HepG2 (cell line): ENCODE measurements around the gene PTCH1. TPM values are rescaled to one million over a fixed set of nuclear protein-coding genes. Genes with fewer than 3 reads are reported as not detected.

ENCODE experiments used
- ATAC-seq: fragments of 200-7000 bp; cut with Tn5 transposase; 3 replicates; pipeline ENCODE4 v1.9.1; 2020; ENCODE audit warnings: mild to moderate bottlenecking, moderate library complexity
- BruUV-seq: library from RNA; stranded (reverse); fragments of 400-500 nt; replicated peaks from 2 replicates; lab custom pipeline; 2021; lab: Mats Ljungman, UMichigan
- CTCF ChIA-PET: fragments of 300-600 bp; formaldehyde crosslinking; extraction: SDS; loops from one replicate; lab custom pipeline; 2021; ENCODE audit warnings: low total read pairs, inconsistent platforms, low intra/inter-chr PET ratio; lab: Yijun Ruan, JAX
- POLR2A ChIA-PET: fragments of 350-600 bp; sonication (Branson Sonifier 250); formaldehyde crosslinking; loops from one replicate; lab custom pipeline; 2020; ENCODE audit warnings: antibody characterized with exemption, inconsistent platforms; lab: Yijun Ruan, JAX
- DNase-seq: peaks from one replicate; pipeline ENCODE4 v3.0.0-alpha.2; 2015; ENCODE audit warnings: low spot score
- FAIRE-seq: peaks from 3 replicates; lab custom pipeline; 2011; peaks lifted over from hg19 to GRCh38; lab: Jason Lieb, UNC
- H2AFZ ChIP-seq: one replicate; pipeline ENCODE4 v1.6.1; 2011; ENCODE audit warnings: low read length, inconsistent platforms
- H3K27ac ChIP-seq: fragments of 300-600 bp; 3 replicates; pipeline ENCODE4 v1.8.0; 2011; ENCODE audit warnings: mixed run types, mild to moderate bottlenecking, mixed read lengths, low read length, inconsistent platforms; ENCODE audit not compliant: insufficient read depth; ENCODE audit errors: extremely low read length
- H3K27me3 ChIP-seq, 2 experiments: fragments of 200-600 bp in 1 of 2; 2 replicates in 1 of 2; 3 replicates in 1 of 2; pipeline versions ENCODE4 v1.6.0 to v1.8.0; 2011; ENCODE audit warnings: low read length in 2 of 2, mild to moderate bottlenecking in 2 of 2, moderate library complexity in 2 of 2, inconsistent platforms in 1 of 2; ENCODE audit not compliant: insufficient read depth in 2 of 2, control insufficient read depth in 1 of 2
- H3K36me3 ChIP-seq, 2 experiments: fragments of 200-600 bp in 1 of 2; replicated peaks in 1 of 2; 2 replicates in 1 of 2; 3 replicates in 1 of 2; pipeline versions ENCODE4 v1.5.1 to v1.8.0; 2011; ENCODE audit warnings: low read length in 2 of 2, inconsistent platforms in 1 of 2; ENCODE audit not compliant: insufficient read depth in 2 of 2, control insufficient read depth in 1 of 2
- H3K4me1 ChIP-seq: 2 replicates; pipeline ENCODE4 v1.5.1; 2012; ENCODE audit warnings: low read length, inconsistent platforms; ENCODE audit not compliant: insufficient read depth
- H3K4me2 ChIP-seq: 2 replicates; pipeline ENCODE4 v1.6.0; 2011; ENCODE audit warnings: low read depth, low read length, inconsistent platforms
- H3K4me3 ChIP-seq, 3 experiments: fragments of 200-600 bp in 1 of 3; sonication (generic), shearing (Covaris generic) in 1 of 3; replicated peaks in 1 of 3; 2 replicates each; pipeline ENCODE4 v1.5.1; 2011 to 2016; ENCODE audit warnings: low read length in 3 of 3, inconsistent platforms in 2 of 3, low read depth in 2 of 3, mild to moderate bottlenecking in 2 of 3, control low read depth in 1 of 3, mixed read lengths in 1 of 3; ENCODE audit not compliant: insufficient read depth in 1 of 3
- H3K79me2 ChIP-seq: one replicate; pipeline ENCODE4 v1.6.1; 2011; ENCODE audit warnings: low read length, inconsistent platforms; ENCODE audit not compliant: insufficient read depth
- H3K9ac ChIP-seq: 2 replicates; pipeline ENCODE4 v1.6.0; 2011; ENCODE audit warnings: mild to moderate bottlenecking, low read depth, low read length, inconsistent platforms; ENCODE audit not compliant: insufficient read depth
- H3K9me3 ChIP-seq: 2 replicates; pipeline ENCODE4 v1.5.1; 2012; ENCODE audit warnings: mild to moderate bottlenecking, low read length
- H4K20me1 ChIP-seq: 2 replicates; pipeline ENCODE4 v1.6.0; 2011; ENCODE audit warnings: inconsistent platforms, mild to moderate bottlenecking, low read length, moderate library complexity; ENCODE audit not compliant: insufficient read depth
- ONECUT2 ChIP-seq: sonication (generic); formaldehyde crosslinking; IDR thresholded peaks from 2 replicates; pipeline ENCODE4 v1.4.0; 2020; ENCODE audit warnings: missing genetic modification reagents
- ZNF124 ChIP-seq: sonication (generic); formaldehyde crosslinking; IDR thresholded peaks from 2 replicates; pipeline ENCODE4 v1.4.0; 2020; ENCODE audit warnings: missing genetic modification reagents
- ZNF329 ChIP-seq: sonication (generic); formaldehyde crosslinking; IDR thresholded peaks from 2 replicates; pipeline ENCODE4 v1.9.0; 2021; ENCODE audit warnings: low read depth, mild to moderate bottlenecking, missing genetic modification reagents
- WGBS: methylation state at CpG from one replicate; pipeline ENCODE4 v1.1.6; 2017; ENCODE audit warnings: low lambda C conversion rate; 5-methylcytosine and 5-hydroxymethylcytosine counted together
- in situ Hi-C: cut with HindIII; loops from 2 replicates; pipeline ENCODE4 v1.10.0; 2017; ENCODE audit warnings: low pct_unique_long_range_greater_than_20kb; ENCODE audit not compliant: extremely low pct_ligation_motif_present
- intact Hi-C: fragments of 100-400 bp; cut with micrococcal nuclease; formaldehyde crosslinking; loops from one replicate; pipeline ENCODE4 v1.10.0; 2022; ENCODE audit not compliant: unreplicated experiment
- polyA plus RNA-seq, 8 experiments: library from polyadenylated mRNA; depleted of rRNA in 3 of 8; stranded (reverse) in 7 of 8; unstranded in 1 of 8; fragments of >200 nt; fragmentation: Illumina TruSeq in 4 of 8; extraction: Trizol in 4 of 8; gene quantifications; 2 replicates each; pipeline versions ENCODE4 v1.2.1 to v1.2.3, GENCODE V29; 2011 to 2016; ENCODE audit warnings: low read depth in 4 of 8, missing spikeins in 1 of 8, mixed read lengths in 1 of 8; ENCODE audit not compliant: insufficient read depth in 1 of 8
- total RNA-seq, 5 experiments: library from RNA; depleted of rRNA; stranded (reverse); fragments of >200 nt; fragmentation: Illumina TruSeq; extraction: Trizol; gene quantifications; 2 replicates each; pipeline ENCODE4 v1.2.3, GENCODE V29; 2016; ENCODE audit warnings: low read depth in 1 of 5
- TF ChIP-seq, protein P1 (sequence below): sonication (generic); formaldehyde crosslinking; IDR thresholded peaks from 2 replicates; pipeline ENCODE4 v1.8.0; 2022; ENCODE audit warnings: missing genetic modification reagents, mild to moderate bottlenecking, borderline replicate concordance
- TF ChIP-seq, protein P2 (sequence below): sonication (generic); formaldehyde crosslinking; IDR thresholded peaks from 2 replicates; pipeline ENCODE4 v1.4.0; 2020; ENCODE audit warnings: mild to moderate bottlenecking, missing genetic modification reagents, borderline replicate concordance
- TF ChIP-seq, protein P3 (sequence below): sonication (generic); IDR thresholded peaks from 2 replicates; pipeline ENCODE4 v1.6.1; 2016; ENCODE audit warnings: low read depth, borderline replicate concordance

Gene PTCH1
- total and polyA plus RNA-seq, 2 of the 13 experiments (the other 11 are each of a cell fraction or from before 2014, with no cell fraction given): 2.8 to 3.9 TPM

DNA sequence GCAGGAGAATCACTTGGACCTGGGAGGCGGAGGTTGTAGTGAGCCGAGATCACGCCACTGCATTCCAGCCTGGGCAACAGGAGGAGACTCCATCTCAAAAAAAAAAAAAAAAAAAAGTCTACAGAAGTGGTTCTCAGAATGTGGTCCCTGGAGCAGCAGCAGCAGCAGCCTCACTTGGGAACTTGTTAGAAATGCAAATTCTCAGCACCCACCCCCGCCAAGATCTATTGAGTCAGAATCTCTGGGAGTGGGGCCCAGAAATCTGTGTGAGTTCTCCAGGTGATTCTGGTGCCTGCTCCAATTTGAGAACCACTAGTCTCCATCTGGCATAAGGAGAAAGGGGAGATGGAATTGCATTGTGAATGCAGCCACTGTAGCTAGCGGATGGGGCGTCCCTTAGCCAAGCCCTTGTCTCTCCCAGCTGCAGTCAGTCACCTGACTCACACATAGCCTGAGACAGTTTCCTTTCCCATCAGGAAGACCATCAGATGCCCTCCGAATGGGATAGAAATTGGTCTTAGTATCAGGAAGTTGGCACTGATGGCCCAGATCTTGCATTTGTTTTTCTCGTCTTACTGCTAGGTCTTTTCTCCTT is 12.2 kb upstream of the PTCH1 start (continued):
- TF ChIP-seq, protein P1, sequence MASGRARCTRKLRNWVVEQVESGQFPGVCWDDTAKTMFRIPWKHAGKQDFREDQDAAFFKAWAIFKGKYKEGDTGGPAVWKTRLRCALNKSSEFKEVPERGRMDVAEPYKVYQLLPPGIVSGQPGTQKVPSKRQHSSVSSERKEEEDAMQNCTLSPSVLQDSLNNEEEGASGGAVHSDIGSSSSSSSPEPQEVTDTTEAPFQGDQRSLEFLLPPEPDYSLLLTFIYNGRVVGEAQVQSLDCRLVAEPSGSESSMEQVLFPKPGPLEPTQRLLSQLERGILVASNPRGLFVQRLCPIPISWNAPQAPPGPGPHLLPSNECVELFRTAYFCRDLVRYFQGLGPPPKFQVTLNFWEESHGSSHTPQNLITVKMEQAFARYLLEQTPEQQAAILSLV (CRISPR knock-in tag): no peak
- TF ChIP-seq ONECUT2 (CRISPR knock-in tag) (no peak), ZNF329 (CRISPR knock-in tag) (no peak)
- TF ChIP-seq, protein P2, sequence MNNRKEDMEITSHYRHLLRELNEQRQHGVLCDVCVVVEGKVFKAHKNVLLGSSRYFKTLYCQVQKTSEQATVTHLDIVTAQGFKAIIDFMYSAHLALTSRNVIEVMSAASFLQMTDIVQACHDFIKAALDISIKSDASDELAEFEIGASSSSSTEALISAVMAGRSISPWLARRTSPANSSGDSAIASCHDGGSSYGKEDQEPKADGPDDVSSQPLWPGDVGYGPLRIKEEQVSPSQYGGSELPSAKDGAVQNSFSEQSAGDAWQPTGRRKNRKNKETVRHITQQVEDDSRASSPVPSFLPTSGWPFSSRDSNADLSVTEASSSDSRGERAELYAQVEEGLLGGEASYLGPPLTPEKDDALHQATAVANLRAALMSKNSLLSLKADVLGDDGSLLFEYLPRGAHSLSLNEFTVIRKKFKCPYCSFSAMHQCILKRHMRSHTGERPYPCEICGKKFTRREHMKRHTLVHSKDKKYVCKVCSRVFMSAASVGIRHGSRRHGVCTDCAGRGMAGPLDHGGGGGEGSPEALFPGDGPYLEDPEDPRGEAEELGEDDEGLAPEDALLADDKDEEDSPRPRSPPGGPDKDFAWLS (CRISPR knock-in tag): no peak
- TF ChIP-seq, protein P3, sequence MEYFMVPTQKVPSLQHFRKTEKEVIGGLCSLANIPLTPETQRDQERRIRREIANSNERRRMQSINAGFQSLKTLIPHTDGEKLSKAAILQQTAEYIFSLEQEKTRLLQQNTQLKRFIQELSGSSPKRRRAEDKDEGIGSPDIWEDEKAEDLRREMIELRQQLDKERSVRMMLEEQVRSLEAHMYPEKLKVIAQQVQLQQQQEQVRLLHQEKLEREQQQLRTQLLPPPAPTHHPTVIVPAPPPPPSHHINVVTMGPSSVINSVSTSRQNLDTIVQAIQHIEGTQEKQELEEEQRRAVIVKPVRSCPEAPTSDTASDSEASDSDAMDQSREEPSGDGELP: no peak

DNA sequence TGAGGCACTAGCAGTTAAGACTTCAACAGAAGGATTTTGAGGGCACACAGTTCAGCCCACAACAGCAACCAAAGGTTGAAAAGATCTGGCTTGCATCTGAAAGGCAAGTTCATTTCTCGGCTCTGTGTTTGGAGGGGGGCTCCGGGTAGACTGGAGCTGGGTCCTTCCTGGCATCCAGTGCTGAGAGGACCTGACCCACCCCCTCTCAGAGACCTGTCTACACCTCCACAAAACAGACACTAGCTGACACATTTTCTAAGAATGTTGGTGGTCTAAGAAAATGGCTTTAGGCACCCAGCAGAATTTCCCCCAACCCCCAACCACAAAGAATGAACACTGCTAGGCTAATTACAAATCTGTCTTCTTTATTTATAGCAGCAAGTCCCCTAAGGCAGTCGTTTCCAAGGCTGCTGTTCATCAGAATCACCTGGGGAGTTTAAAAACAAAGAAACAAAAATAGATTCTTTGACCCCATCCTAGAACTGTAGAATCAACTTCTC is 6.2 kb upstream of the PTCH1 start:
- ChIA-PET POLR2A (no interaction called here), CTCF (no interaction called here)
- DNase-seq (no peak), FAIRE-seq (no peak), ATAC-seq (no peak)
- Histone ChIP-seq H3K4me1 (no peaks in the 10 kb centered on the region), H4K20me1 (no peaks in the 10 kb centered on the region), H2AFZ (no peak overlapping the region), H3K4me3 (no peak overlapping the region), H3K9me3 (no peaks in the 10 kb centered on the region), H3K9ac (no peak overlapping the region), H3K27ac (no peak overlapping the region), H3K4me2 (no peak overlapping the region), H3K36me3 (no peaks in the 10 kb centered on the region), H3K79me2 (no peaks in the 10 kb centered on the region), H3K27me3 (peaks cover 4 to 52% of the 10 kb centered on the region in 2 experiments; a peak in 4 of 5 replicates)
- in situ Hi-C loops: no loop called here
- BruUV-seq: no TSS peak
- 11% methylated on average over 2 of the region's 3 CpGs for WGBS
- TF ChIP-seq ZNF124 (CRISPR knock-in tag): no peak
- intact Hi-C loops: no loop called here
